HG02938 (cell line): Measurements from ENCODE around the gene CHP2.

Experiments used
- ATAC-seq: cut with Tn5 transposase; IDR thresholded peaks from one replicate; pipeline ENCODE4 v1.9.1; 2021; ENCODE audit warnings: mild to moderate bottlenecking, moderate library complexity; ENCODE audit not compliant: unreplicated experiment

Gene CHP2

DNA sequence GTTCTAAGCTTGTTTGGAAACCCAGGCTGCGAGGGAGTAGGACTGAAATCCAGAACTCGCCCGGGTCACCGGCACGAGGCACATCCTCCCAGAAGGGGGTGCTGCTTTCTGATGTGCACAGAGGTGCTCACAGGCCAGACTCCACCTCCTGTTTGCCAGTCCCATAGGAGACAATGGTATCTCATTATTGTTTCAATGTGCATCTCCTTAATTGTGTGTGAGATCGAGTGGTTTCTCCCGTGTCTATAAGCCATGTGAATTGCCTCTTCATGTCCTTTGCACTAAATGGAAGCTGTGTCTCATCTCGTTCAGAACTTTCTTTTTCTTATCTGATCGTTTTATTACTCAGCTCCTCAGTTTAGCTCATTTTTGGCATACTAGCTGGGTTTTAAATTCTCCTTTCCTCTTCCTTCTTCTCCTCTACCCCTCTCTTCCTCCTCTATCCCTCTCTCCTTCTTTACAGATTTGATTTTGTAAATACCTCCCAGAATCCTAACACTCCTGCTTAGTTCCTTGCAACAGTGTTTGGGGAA, 48.8 kb downstream of the CHP2 start:
- peak; percentile 52 for ATAC-seq

DNA sequence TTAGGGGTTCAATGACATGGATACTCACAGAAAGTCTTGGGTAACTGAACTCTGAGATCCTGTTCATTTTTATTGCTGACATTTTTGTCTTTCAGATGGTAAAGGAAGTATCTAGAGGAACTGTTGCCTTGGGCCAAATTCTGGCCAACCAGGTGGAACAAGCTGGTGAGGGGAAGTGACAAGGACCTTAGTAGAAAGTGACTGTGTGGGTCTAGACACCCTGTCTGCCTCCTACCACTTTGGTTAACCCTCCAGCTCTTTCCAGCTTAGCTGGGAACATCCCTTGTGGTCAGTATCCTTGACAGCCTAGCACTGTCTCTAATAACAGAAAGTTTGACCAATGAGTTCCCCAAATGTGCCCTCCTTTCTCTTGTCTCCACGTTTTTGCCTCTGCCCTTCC, 52.2 kb downstream of the CHP2 start:
- no peak for ATAC-seq
